HCT116 (cell line): Measurements from ENCODE around the gene PREPL. TPM values are rescaled to one million over a fixed set of nuclear protein-coding genes. Genes with fewer than 3 reads are reported as not detected.

Experiments
- ATAC-seq: fragments of 200-7000 bp; cut with Tn5 transposase; 2 replicates; pipeline ENCODE4 v1.9.1; 2020; ENCODE audit warnings: mild to moderate bottlenecking, moderate library complexity
- BruUV-seq: library from RNA; stranded (reverse); fragments of 400-500 nt; replicated peaks from 2 replicates; lab custom pipeline; 2021; lab: Mats Ljungman, UMichigan
- CTCF ChIA-PET: fragments of 300-600 bp; sonication (Branson Sonifier 250); formaldehyde crosslinking; loops from one replicate; lab custom pipeline; 2021; ENCODE audit warnings: antibody characterized with exemption; lab: Charles Lee
- POLR2A ChIA-PET: fragments of 300-600, 350-600 bp; sonication (Branson Sonifier 250); formaldehyde crosslinking; loops from one replicate; lab custom pipeline; 2021; ENCODE audit warnings: antibody characterized with exemption; lab: Charles Lee
- RAD21 ChIA-PET, 2 experiments: fragments of 300-600 bp; sonication (Branson Sonifier 250); formaldehyde crosslinking; loops; one replicate each; lab custom pipeline; 2023; ENCODE audit warnings: low total read pairs in 2 of 2; ENCODE audit not compliant: uncharacterized antibody in 2 of 2, unreplicated experiment in 2 of 2, low non-redundant PET in 1 of 2; lab: Charles Lee
- DNase-seq: peaks from one replicate; pipeline ENCODE4 v3.0.0-alpha.2; 2010; ENCODE audit warnings: low read depth, low spot score
- H2AFZ ChIP-seq: fragments of 200-600 bp; shearing (Covaris generic), sonication (generic); 2 replicates; pipeline ENCODE4 v1.6.1; 2017; ENCODE audit warnings: low read depth, mixed run types, mixed read lengths, antibody characterized with exemption, low read length; ENCODE audit not compliant: poor library complexity, severe bottlenecking
- H3K27ac ChIP-seq: 2 replicates; pipeline ENCODE4 v1.5.1; 2012; ENCODE audit warnings: low read depth, low read length
- H3K27me3 ChIP-seq: fragments of 200-600 bp; sonication (generic); 2 replicates; pipeline ENCODE4 v1.6.1; 2016; ENCODE audit warnings: mixed run types, low read length, mixed read lengths; ENCODE audit not compliant: insufficient read depth
- H3K36me3 ChIP-seq, 2 experiments: fragments of 200-500 bp in 1 of 2; fragments of 200-600 bp in 1 of 2; sonication (Bioruptor generic) in 1 of 2; sonication (generic) in 1 of 2; 2 replicates each; pipeline versions ENCODE4 v1.5.1 to v1.6.1; 2014 to 2016; ENCODE audit warnings: low read length in 2 of 2, inconsistent platforms in 1 of 2, mixed read lengths in 1 of 2, mixed run types in 1 of 2; ENCODE audit not compliant: insufficient read depth in 2 of 2, control insufficient read depth in 1 of 2
- H3K4me1 ChIP-seq, 2 experiments: fragments of 200-600 bp in 1 of 2; sonication (generic) in 1 of 2; 2 replicates each; pipeline versions ENCODE4 v1.5.1 to v1.6.1; 2012 to 2017; ENCODE audit warnings: low read length in 2 of 2, inconsistent platforms in 1 of 2, mild to moderate bottlenecking in 1 of 2, mixed read lengths in 1 of 2, mixed run types in 1 of 2, moderate library complexity in 1 of 2; ENCODE audit not compliant: insufficient read depth in 2 of 2, control insufficient read depth in 1 of 2
- H3K4me2 ChIP-seq: fragments of 200-600 bp; sonication (generic); 2 replicates; pipeline ENCODE4 v1.6.1; 2017; ENCODE audit warnings: mixed run types, low read length, mixed read lengths
- H3K4me3 ChIP-seq, 2 experiments: fragments of 200-600 bp in 1 of 2; sonication (generic) in 1 of 2; replicated peaks in 1 of 2; 2 replicates each; pipeline ENCODE4 v1.5.1; 2011 to 2016; ENCODE audit warnings: low read length in 2 of 2, control low read depth in 1 of 2, low read depth in 1 of 2, mild to moderate bottlenecking in 1 of 2, mixed read lengths in 1 of 2, mixed run types in 1 of 2
- H3K79me2 ChIP-seq: fragments of 200-600 bp; sonication (generic); 2 replicates; pipeline ENCODE4 v1.6.1; 2017; ENCODE audit warnings: mild to moderate bottlenecking, mixed run types, low read length, moderate library complexity, mixed read lengths; ENCODE audit not compliant: insufficient read depth
- H3K9ac ChIP-seq: fragments of 200-600 bp; sonication (generic); 2 replicates; pipeline ENCODE4 v1.6.1; 2016; ENCODE audit warnings: low read length, mixed read lengths
- H3K9me2 ChIP-seq: fragments of 200-600 bp; sonication (generic), shearing (Covaris generic); 2 replicates; pipeline ENCODE4 v1.6.1; 2017; ENCODE audit warnings: mixed run types, mild to moderate bottlenecking, moderate library complexity; ENCODE audit not compliant: insufficient read depth
- H3K9me3 ChIP-seq, 2 experiments: fragments of 200-500 bp in 1 of 2; fragments of 200-600 bp in 1 of 2; sonication (Bioruptor generic) in 1 of 2; sonication (generic) in 1 of 2; 2 replicates each; pipeline ENCODE4 v1.6.1; 2014 to 2017; ENCODE audit warnings: low read length in 2 of 2, mixed read lengths in 2 of 2, inconsistent platforms in 1 of 2, low read depth in 1 of 2, mild to moderate bottlenecking in 1 of 2, mixed run types in 1 of 2, moderate library complexity in 1 of 2; ENCODE audit not compliant: control insufficient read depth in 1 of 2, insufficient read depth in 1 of 2
- H4K20me1 ChIP-seq: fragments of 200-600 bp; sonication (generic), shearing (Covaris generic); 2 replicates; pipeline ENCODE4 v1.6.1; 2017; ENCODE audit warnings: mixed run types, mild to moderate bottlenecking, moderate library complexity; ENCODE audit not compliant: insufficient read depth
- CBX3 ChIP-seq: IDR thresholded peaks from 2 replicates; pipeline ENCODE4 v1.6.1; 2012; ENCODE audit warnings: low read depth
- CEBPB ChIP-seq: IDR thresholded peaks from 2 replicates; pipeline ENCODE4 v1.6.1; 2012; ENCODE audit warnings: low read depth
- ELF1 ChIP-seq: IDR thresholded peaks from 2 replicates; pipeline ENCODE4 v1.6.1; 2012; ENCODE audit warnings: low read depth, borderline replicate concordance
- FOSL1 ChIP-seq: IDR thresholded peaks from 2 replicates; pipeline ENCODE4 v1.6.1; 2012; ENCODE audit warnings: low read depth
- JUND ChIP-seq: IDR thresholded peaks from 2 replicates; pipeline ENCODE4 v1.6.1; 2012
- POLR2A ChIP-seq: IDR thresholded peaks from 2 replicates; pipeline ENCODE4 v1.7.0; 2011; ENCODE audit warnings: borderline replicate concordance; ENCODE audit not compliant: insufficient read depth, insufficient read length; ENCODE audit errors: extremely low read depth
- RAD21 ChIP-seq: IDR thresholded peaks from 2 replicates; pipeline ENCODE4 v1.6.1; 2012; ENCODE audit warnings: low read depth, mild to moderate bottlenecking
- SIN3A ChIP-seq: IDR thresholded peaks from 2 replicates; pipeline ENCODE4 v1.6.1; 2012; ENCODE audit warnings: low read depth
- SP1 ChIP-seq: IDR thresholded peaks from 2 replicates; pipeline ENCODE4 v1.6.1; 2012; ENCODE audit warnings: low read depth
- SRF ChIP-seq: IDR thresholded peaks from 2 replicates; pipeline ENCODE4 v1.6.1; 2012; ENCODE audit warnings: low read depth
- YY1 ChIP-seq: IDR thresholded peaks from 2 replicates; pipeline ENCODE4 v1.6.1; 2011; ENCODE audit warnings: low read length, low read depth, moderate library complexity, mild to moderate bottlenecking; ENCODE audit not compliant: insufficient replicate concordance; ENCODE audit errors: extremely low read depth
- ZFX ChIP-seq: fragments of 450-650 bp; IDR thresholded peaks from 2 replicates; pipeline ENCODE4 v1.6.1; 2017
- ZNF274 ChIP-seq: fragments of 200-500 bp; sonication (Bioruptor generic); IDR thresholded peaks from 2 replicates; pipeline ENCODE4 v1.6.1; 2014; ENCODE audit warnings: mild to moderate bottlenecking, low read depth, low read length, inconsistent platforms
- intact Hi-C: fragments of 100-400 bp; cut with micrococcal nuclease; formaldehyde crosslinking; loops from 2 replicates; pipeline ENCODE4 v1.10.0; 2022
- total RNA-seq: library from RNA; stranded (reverse); gene quantifications from one replicate; pipeline ENCODE4 v1.2.1, GENCODE V29; 2021; ENCODE audit not compliant: unreplicated experiment
- TF ChIP-seq, protein P1 (sequence below): IDR thresholded peaks from 2 replicates; pipeline ENCODE4 v1.6.1; 2012; ENCODE audit warnings: low read depth
- TF ChIP-seq, protein P2 (sequence below): IDR thresholded peaks from 2 replicates; pipeline ENCODE4 v1.6.1; 2012
- TF ChIP-seq, protein P3 (sequence below): IDR thresholded peaks from 2 replicates; pipeline ENCODE4 v1.6.1; 2012
- TF ChIP-seq, protein P4 (sequence below): IDR thresholded peaks from 2 replicates; pipeline ENCODE4 v1.6.1; 2011; ENCODE audit warnings: mild to moderate bottlenecking, low read length, moderate library complexity; ENCODE audit not compliant: insufficient replicate concordance; ENCODE audit errors: extremely low read depth

PREPL gene
- total RNA-seq, 1 experiment from 2014 or later, result 31.1 TPM

DNA sequence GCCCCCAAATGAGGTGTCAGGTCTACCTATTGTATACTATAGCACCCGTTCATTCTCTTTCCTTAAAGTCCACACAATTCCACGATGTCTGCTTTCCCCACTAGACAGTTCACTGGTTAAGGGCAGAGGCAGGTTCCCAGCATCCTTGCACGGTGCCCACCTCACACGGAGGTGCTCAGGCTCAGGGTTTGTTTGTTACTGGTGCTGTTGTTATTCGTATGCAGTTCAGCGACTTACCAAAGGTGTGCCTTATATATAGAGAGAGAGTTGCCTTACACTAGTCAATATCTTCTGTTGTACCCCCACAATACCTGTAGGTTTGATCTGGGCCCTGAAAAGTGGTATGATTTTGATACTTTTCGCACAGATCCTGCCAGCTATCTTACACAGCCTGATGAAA, 55.4 kb downstream of the PREPL start:
- no peaks in the 10 kb centered on the region for H4K20me1 ChIP-seq
- peaks cover 0 to 4% of the 10 kb centered on the region in 2 experiments; a peak in 1 of 4 replicates for H3K9me3 ChIP-seq
- no peak overlapping the region for H2AFZ ChIP-seq
- DNase-seq (no peak), ATAC-seq (no peak)
- H3K36me3 ChIP-seq, result no peaks in the 10 kb centered on the region
- no peaks in the 10 kb centered on the region for H3K79me2 ChIP-seq
- ChIA-PET CTCF (interaction anchor here (0.7 kb wide), 1 partner anchor 653 kb away, joined by 4 read pairs; no protein-coding TSS in a partner anchor), POLR2A (no interaction called here), RAD21 (no interaction called here)
- no TSS peak for BruUV-seq
- H3K9ac ChIP-seq, result no peak overlapping the region
- H3K4me2 ChIP-seq, result no peak overlapping the region
- H3K4me1 ChIP-seq, result no peaks in the 10 kb centered on the region
- intact Hi-C loops, result no loop called here
- no peaks in the 10 kb centered on the region for H3K9me2 ChIP-seq
- TF ChIP-seq RAD21, result no peak
- TF ChIP-seq, protein P1, sequence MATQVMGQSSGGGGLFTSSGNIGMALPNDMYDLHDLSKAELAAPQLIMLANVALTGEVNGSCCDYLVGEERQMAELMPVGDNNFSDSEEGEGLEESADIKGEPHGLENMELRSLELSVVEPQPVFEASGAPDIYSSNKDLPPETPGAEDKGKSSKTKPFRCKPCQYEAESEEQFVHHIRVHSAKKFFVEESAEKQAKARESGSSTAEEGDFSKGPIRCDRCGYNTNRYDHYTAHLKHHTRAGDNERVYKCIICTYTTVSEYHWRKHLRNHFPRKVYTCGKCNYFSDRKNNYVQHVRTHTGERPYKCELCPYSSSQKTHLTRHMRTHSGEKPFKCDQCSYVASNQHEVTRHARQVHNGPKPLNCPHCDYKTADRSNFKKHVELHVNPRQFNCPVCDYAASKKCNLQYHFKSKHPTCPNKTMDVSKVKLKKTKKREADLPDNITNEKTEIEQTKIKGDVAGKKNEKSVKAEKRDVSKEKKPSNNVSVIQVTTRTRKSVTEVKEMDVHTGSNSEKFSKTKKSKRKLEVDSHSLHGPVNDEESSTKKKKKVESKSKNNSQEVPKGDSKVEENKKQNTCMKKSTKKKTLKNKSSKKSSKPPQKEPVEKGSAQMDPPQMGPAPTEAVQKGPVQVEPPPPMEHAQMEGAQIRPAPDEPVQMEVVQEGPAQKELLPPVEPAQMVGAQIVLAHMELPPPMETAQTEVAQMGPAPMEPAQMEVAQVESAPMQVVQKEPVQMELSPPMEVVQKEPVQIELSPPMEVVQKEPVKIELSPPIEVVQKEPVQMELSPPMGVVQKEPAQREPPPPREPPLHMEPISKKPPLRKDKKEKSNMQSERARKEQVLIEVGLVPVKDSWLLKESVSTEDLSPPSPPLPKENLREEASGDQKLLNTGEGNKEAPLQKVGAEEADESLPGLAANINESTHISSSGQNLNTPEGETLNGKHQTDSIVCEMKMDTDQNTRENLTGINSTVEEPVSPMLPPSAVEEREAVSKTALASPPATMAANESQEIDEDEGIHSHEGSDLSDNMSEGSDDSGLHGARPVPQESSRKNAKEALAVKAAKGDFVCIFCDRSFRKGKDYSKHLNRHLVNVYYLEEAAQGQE, result no peak
- TF ChIP-seq, protein P2, sequence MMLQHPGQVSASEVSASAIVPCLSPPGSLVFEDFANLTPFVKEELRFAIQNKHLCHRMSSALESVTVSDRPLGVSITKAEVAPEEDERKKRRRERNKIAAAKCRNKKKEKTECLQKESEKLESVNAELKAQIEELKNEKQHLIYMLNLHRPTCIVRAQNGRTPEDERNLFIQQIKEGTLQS, result no peak
- TF ChIP-seq POLR2A, result no peak
- TF ChIP-seq CBX3, result no peak
- TF ChIP-seq SIN3A, result no peak
- no peak for TF ChIP-seq JUND
- TF ChIP-seq ELF1, result no peak
- TF ChIP-seq SRF, result no peak
- no peak for TF ChIP-seq CEBPB
- no peak for TF ChIP-seq SP1
- no peak for TF ChIP-seq ZNF274
- TF ChIP-seq, protein P3, sequence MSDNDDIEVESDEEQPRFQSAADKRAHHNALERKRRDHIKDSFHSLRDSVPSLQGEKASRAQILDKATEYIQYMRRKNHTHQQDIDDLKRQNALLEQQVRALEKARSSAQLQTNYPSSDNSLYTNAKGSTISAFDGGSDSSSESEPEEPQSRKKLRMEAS, result no peak
- TF ChIP-seq ZFX, result no peak
- TF ChIP-seq YY1, result no peak
- TF ChIP-seq FOSL1, result no peak
- TF ChIP-seq, protein P4, sequence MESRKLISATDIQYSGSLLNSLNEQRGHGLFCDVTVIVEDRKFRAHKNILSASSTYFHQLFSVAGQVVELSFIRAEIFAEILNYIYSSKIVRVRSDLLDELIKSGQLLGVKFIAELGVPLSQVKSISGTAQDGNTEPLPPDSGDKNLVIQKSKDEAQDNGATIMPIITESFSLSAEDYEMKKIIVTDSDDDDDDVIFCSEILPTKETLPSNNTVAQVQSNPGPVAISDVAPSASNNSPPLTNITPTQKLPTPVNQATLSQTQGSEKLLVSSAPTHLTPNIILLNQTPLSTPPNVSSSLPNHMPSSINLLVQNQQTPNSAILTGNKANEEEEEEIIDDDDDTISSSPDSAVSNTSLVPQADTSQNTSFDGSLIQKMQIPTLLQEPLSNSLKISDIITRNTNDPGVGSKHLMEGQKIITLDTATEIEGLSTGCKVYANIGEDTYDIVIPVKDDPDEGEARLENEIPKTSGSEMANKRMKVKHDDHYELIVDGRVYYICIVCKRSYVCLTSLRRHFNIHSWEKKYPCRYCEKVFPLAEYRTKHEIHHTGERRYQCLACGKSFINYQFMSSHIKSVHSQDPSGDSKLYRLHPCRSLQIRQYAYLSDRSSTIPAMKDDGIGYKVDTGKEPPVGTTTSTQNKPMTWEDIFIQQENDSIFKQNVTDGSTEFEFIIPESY, result no peak
- no peak overlapping the region for H3K4me3 ChIP-seq
- H3K27me3 ChIP-seq, result no peaks in the 10 kb centered on the region
- no peak overlapping the region for H3K27ac ChIP-seq
